GM19438 (cell line): ENCODE data around the gene FAM236D.
"Not testable (repeated sequence)": the region's sequence is repeated elsewhere in the genome, so short reads cannot be mapped to it uniquely, and the experiment has no call there.

Source experiments
- ATAC-seq: cut with Tn5 transposase; IDR thresholded peaks from one replicate; pipeline ENCODE4 v1.9.1; 2021; ENCODE audit warnings: low read depth; ENCODE audit not compliant: unreplicated experiment

Gene FAM236D

GRCh38 chrX:72808110-72808509 is at the start of gene FAM236D:
FAM236D (minus strand) TSS chrX:72808210; CDS start chrX:72808110, 100 bp downstream.
- ATAC-seq = not testable (repeated sequence)

- not testable (repeated sequence) for ATAC-seq
These were observed 29.5 kb upstream of the FAM236D start for GRCh38 chrX:72837532-72837931.

GRCh38 chrX:72830701-72831100 is 22.7 kb upstream of the FAM236D start:
- ATAC-seq = not testable (repeated sequence)

GRCh38 chrX:72790390-72790789 is 17.6 kb downstream of the FAM236D start:
- ATAC-seq = not testable (repeated sequence)

GRCh38 chrX:72788142-72788541 is 19.9 kb downstream of the FAM236D start:
- ATAC-seq = not testable (repeated sequence)

GRCh38 chrX:72783964-72784363 is 24.0 kb downstream of the FAM236D start:
- not testable (repeated sequence) for ATAC-seq

- ATAC-seq = not testable (repeated sequence)
These were observed 24.6 kb downstream of the FAM236D start for GRCh38 chrX:72783365-72783936.

GRCh38 chrX:72782560-72782959 is 25.4 kb downstream of the FAM236D start, which contains the start of gene FAM236B:
FAM236B (minus strand) TSS chrX:72782660; CDS start chrX:72782560, 100 bp downstream.
- ATAC-seq = not testable (repeated sequence)

- ATAC-seq = not testable (repeated sequence)
These were observed 29.9 kb downstream of the FAM236D start for GRCh38 chrX:72778146-72778545.

- ATAC-seq = peak; percentile 75
These were observed 30.6 kb downstream of the FAM236D start for GRCh38 chrX:72777467-72777790.

GRCh38 chrX:72776653-72777466 is 31.1 kb downstream of the FAM236D start, which contains the start of gene DMRTC1B:
DMRTC1B (plus strand) TSS chrX:72776890; CDS start chrX:72845136, 68,246 bp downstream.
- ATAC-seq = peak; percentile 79

- ATAC-seq = not testable (repeated sequence)
These were observed 47.6 kb downstream of the FAM236D start for GRCh38 chrX:72760454-72760853.
